Upper lobe of left lung (tissue), 4 donors: ENCODE data around the gene FERMT1.

ENCODE experiments used
- CTCF ChIP-seq, 6 experiments: fragments of 450-650 bp in 4 of 6; fragments of 200-600 bp in 2 of 6; sonication (generic) in 2 of 6; IDR thresholded peaks; one replicate each; pipeline ENCODE4 v1.5.1; 2016 to 2019; ENCODE audit warnings: antibody characterized with exemption in 6 of 6
- EP300 ChIP-seq, 4 donors: sonication (generic); formaldehyde crosslinking; IDR thresholded peaks; one replicate each; pipeline ENCODE4 v1.5.1; 2017; ENCODE audit warnings: antibody characterized with exemption in 4 of 4, control low read depth in 2 of 4
- POLR2A ChIP-seq, 4 donors: fragments of 450-650 bp; IDR thresholded peaks; one replicate each; pipeline ENCODE4 v1.5.1; 2016 to 2017; ENCODE audit warnings: antibody characterized with exemption in 4 of 4, mild to moderate bottlenecking in 2 of 4
- POLR2AphosphoS5 ChIP-seq, 2 donors: sonication (generic); formaldehyde crosslinking; IDR thresholded peaks; one replicate each; pipeline ENCODE4 v1.5.1; 2017; ENCODE audit warnings: antibody characterized with exemption in 2 of 2

GRCh38 chr20:6168204-6168603, 45.4 kb upstream of the FERMT1 start:
- no peak for TF ChIP-seq EP300 (IDR thresholded peaks at IDR 0.05)
- TF ChIP-seq POLR2A (IDR thresholded peaks at IDR 0.05) = no peak
- no peak for TF ChIP-seq POLR2AphosphoS5 (IDR thresholded peaks at IDR 0.05)
- TF ChIP-seq CTCF (IDR thresholded peaks at IDR 0.05) = no peak
